NCI-H187 (cell line): Measurements from ENCODE around the gene SAMD9L.

Source experiments
- DNase-seq, 2 experiments: peaks; one replicate each; lab custom pipeline; 2025; lab: John Stamatoyannopoulos, UW

The SAMD9L gene

DNA sequence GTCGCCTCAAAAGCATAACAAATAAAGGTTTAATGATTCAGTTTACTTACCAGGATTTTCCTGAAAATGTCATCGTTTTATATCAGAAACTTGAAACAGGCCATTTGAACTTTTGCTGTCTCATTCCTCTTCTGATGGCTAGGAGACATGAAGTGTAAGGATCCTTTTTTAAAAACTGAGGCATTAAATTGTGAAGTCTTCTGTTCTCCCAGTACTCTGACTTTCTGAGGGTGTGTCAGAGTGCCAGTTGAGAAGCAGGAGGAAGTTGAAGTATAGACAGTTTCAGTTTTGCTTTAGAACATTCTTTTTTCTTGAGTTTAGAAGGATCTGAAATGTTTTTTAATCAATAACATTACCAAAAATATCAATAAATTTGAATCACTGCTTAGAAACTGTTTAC is at the start of gene SAMD9L:
TSS of gene SAMD9L (minus strand) at position 242 of the 400 bp plus-strand sequence. CDS start 12,414 bp downstream, outside the sequence.
- DNase-seq = no peak

DNA sequence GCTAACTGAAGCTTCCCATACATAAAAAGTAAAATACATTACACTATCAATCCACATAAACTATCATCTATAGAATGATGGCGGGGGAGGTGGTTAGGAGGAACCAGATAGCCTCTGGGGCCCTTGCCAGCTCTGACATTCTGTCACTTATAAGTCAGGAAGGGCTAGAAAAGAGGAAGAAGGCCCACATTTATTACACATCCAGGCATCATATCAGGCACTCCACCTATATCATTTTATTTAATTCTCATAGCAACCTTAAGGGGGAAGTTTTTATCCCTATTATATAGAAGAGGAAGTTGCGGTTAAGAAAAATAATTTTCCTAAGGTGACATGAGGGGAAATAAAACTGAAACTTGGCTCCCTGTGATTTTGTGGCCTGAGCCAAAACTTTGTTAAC is 48.2 kb upstream of the SAMD9L start:
- no peak for DNase-seq

DNA sequence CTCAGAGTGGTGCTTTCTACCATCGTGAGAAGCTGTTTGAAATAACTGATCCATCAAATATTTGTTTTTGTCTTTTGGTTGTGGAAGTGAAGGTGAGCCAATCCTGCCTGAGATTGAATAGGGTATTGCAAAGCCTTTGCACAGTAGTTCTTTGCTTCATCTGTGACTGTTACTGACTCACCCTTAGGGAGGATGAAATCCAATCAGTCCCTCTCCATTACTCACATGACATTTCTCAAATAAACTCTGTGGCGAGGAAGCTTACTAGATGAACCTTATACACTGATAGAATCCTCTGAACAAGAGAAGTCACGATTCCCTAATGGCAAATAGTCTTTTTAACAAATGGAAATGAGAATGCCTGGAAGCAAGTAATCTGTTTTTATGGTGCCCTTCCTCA is 46.2 kb upstream of the SAMD9L start:
- no peak for DNase-seq

DNA sequence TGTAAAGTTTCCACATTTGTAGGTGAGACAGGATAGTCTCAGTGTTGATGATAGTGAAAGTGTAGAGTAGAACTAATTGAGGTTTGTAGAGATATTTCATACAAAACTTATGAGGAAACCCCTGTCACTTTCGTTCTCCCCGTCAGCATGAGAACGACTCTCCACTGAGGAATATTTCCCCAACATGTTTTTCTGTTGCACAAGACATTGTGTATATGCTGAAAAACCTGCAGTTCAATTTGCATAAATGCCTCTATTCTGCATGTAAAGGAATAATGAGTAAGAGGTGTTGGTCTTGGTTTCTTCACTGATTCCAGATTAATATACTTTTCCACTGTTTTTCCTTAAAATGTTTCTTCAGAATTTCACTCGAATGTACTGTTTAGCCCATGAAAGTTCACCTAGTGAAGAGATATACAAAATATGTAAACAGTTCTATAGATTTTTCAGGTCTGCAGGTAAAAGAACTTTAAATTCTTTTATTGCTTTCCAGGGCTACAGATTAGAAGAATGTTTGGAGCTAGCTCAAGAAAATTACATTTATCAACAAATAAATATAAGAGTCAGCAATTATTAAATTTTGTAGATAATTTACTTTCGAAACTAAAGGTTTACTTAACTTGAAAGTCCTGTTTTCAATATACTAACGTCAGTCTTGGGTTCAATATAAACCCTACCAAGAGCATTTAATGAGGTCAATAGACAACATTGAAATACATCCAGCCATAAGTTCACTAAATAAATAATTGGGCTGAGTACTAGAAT is 40.9 kb upstream of the SAMD9L start:
- no peak for DNase-seq

DNA sequence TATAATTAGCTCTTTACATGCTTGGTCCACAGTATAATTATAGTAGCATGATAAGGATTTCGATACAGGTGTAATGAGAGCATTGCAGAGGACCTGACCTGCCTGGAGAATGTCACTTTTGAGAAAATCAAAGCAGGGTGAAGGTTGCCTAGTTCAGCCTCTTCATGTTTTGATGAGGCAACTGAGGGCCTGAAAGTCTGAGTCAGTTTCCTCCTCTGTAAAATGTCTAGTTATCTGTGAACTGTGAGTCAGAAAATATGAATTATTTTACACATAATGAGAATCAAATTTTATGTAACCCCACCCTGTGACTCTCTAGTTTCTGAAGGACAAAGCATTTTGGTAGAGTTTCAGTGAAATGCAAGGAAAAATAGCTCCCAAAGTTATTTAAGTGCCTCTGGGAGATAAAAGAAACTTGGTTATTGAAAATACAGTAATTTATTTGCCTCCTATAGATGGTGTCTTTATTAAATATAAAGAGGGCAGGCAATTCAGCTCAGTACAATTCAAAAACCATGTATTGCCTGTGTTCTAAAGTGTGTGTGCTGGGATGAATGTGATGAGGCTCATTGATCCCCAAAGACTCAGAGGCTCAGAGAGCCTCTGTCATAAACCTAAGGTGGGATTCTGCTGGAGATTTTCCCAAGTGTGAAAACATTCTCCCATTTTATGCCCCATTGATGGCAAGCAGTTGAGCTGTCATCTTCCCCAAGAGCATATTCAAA is 37.3 kb upstream of the SAMD9L start:
- DNase-seq = no peak

DNA sequence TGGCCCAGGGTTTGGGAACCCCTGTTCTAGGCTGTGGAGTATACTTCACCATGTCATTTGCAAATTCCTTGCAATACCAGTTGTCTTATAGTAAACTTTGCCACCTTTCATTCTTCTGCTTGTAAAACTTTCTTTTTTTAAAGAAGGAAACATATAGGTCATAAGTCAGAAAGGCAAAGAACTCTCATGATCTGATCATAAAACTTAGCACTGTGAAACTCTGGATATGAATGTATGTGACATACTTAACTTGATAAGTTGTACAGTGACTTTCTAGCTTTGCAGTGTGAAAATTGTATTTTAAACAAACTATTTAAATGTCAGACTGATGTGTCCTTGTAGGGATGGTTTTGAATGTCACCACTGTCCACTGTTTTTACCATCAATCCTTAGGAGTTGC is 31.0 kb upstream of the SAMD9L start:
- DNase-seq = no peak

DNA sequence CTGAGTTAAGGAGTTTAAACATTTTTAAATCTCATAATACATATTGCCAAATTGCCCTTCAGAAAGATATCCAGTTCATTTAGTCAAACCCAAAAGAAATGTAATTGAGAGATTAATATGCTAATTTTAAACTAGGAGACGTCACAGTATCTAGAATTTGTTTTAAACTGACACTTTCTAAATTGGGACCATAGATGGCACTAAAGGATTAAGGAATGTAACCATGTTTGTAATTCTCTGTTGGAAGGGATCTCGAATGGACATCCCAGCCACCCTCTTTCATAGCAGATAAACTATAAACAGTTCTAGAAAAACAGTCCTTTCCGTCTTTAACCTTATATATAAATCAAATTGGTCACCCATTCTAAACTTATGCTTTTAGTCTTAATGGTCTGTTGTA is 30.0 kb upstream of the SAMD9L start:
- no peak for DNase-seq

DNA sequence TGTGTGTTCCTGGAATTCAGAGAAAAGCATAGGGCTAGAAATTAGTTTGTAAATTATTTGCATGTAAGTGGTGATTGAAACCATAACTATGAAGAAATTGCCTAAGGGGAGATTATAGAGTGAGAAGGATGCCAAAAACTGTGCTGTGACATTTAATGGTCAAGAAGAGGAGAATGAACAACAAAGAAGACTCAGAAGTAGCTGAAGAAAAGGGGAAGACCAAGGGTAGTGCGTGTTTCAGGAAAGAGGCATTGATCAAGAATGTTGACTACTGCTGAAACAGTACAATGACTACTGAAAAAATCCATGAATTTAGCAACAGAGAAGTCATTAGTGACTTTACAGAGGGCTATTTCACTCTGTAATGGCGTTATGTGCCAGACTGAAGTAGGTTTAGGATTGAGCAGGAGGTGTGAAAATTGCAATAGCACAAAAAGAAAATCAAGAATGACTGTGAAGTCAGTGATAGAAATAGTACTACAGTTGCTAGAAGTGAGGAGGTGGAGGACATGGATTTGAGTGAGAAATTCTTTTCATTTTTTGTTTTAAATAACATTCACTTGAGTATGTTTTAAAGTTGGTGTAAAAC is 28.9 kb upstream of the SAMD9L start:
- DNase-seq = no peak

DNA sequence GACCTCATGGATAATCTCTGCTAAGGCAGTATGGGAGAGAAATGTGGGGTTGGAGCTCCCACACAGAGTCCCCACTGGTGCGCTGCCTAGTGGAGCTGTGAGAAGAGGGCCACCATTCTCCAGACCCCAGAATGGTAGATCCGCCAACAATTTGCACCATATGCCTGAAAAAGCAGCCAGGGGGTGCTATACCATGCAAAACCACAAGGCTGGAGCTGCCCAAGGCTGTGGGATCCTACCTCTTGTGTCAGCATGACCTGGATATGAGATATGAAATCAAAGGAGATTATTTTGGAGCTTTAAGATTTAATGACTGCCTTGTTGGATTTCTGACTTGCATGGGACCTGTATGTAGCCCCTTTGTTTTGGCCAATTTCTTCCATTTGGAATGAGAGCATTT is 27.0 kb upstream of the SAMD9L start:
- no peak for DNase-seq

DNA sequence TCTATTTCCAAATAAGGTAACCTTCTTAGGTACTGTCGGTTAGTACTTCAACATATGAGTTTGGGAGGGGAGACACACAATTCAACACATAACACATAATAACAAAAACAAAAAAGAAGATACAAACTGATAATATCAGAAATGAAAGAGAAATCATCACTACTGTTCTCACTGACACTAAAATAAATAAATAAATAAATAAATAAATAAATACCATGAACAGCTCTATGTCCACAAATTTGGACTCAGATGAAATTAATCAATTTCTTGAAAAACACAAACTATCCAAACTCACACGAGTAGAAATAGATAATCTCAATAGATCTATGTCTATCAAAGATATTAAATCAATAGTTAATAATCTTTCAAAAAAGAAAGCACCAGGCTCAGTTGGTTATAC is 24.5 kb upstream of the SAMD9L start:
- no peak for DNase-seq

DNA sequence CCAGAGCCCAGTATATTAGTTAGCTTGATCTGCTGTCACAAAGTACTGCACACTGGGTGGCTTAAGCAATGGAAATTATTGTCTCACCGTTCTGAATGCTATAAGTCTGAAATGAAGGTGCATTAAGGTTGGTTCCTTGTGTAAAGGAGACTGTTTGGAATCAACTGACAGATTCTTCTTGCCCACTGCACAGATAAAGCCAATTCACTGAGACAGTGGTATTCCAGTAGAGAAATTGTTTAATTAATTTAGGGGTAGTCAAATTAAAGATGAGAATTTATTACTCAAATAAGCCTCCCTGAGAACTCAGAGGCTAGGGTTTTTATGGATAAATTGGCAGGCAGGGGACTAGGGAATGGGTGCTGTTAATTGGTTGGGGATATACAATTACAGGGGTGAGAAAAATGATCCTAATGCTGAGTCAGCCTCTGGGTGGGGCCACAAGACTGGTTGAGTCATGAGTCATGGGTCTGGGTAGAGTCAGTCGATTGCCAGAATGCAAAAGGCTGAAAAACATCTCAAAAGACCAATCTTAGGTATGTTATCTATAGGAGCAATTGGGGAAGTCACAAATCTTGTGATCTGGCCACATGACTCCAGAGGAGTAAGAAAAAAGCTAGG is 23.5 kb upstream of the SAMD9L start:
- DNase-seq = no peak

DNA sequence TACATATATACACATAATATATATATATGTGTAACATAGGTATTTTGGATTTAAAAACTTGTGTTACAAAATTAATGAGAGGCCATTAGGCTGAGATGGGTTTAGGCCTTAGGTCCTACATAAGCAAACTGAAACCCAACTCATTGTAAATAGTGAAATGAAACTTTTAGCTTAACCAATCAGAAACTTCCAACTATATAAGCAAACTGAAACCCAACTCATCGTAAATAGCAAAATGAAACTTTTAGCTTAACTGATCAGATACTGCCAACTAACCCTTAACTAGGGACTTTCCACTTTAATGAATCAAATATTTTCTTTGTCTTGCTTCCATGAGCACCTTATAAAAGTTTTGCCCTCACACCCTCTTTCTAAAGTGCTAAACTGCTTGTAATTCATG is 17.3 kb upstream of the SAMD9L start:
- DNase-seq = no peak

DNA sequence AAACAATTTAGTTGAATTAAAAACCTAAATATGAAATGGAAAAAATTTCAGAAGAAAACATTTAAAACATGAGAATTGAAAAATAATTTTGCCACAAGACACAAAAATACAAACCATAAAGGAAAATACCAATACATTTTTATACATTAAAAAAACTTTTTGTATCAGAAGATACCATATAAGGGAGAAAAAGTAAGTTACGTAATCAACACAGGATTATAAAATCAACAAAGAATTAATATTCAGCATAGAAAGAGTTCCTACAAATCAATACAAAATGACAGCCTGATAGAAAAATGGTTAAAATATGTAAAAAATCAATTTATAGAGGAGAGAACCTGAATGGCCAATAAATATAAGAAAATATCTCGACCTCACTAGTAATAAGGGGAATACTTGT is 16.6 kb upstream of the SAMD9L start:
- DNase-seq = no peak

DNA sequence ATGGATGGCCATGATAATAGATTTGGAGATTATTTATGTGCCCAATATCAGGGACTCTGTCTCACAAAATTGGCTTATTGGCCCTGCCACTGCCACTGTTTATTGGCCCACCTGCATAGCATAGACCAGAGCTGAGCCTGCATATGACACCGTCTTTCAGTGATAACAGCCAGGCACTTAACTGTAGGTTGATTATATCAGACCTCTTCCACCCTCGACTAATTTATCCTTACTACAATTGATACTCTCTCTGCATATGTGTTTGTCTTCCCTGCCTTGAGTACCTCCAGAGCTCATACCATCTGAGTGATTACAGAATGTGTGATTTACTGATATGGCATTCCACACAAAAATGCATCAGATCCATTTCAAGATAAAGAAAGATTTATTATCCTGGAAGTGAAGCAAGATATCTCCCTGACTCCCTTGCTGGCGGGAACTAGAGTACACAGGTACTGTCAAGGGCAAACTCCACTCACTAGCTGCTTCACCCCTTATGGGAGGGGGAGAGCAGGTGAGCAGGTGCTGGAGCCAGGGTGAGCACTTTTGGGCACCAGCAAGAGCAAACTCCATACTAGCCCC is 13.1 kb upstream of the SAMD9L start:
- DNase-seq = no peak

DNA sequence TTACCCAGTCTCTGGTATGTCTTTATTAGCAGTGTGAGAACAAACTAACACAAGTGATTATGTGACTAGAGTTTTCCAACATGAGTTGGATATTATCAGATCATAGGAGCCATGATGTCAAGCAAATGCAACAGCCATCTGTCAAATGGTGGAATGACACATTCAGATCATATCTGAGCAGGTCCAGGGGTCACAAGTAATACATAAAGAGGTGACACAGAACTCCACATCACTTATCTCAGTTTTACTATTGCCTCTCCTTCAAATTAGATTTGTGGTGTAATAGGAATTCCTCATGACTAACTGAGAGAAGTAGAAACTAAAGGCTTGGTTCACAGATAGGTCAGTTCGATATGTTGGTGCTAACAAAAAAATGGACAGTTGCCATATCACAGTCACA is 12.2 kb upstream of the SAMD9L start:
- no peak for DNase-seq

DNA sequence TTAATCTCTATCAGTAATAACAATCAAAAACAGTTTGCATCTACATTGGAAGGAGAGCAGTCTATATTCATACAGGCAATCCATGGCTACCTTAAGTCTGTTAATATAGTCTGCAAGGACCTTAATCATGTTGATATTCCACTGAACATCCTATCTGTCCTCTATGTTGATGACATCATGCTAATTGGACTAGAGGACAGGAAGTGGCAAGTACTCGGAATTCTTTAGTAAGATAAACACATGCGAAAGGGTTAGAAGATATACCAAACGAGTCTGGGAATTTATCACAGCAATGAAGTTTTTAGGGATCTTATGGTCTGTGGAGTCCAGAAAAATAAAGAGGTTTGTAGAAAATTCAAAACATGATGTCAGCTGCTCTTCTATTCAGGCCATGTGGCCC is 11.3 kb upstream of the SAMD9L start:
- no peak for DNase-seq

DNA sequence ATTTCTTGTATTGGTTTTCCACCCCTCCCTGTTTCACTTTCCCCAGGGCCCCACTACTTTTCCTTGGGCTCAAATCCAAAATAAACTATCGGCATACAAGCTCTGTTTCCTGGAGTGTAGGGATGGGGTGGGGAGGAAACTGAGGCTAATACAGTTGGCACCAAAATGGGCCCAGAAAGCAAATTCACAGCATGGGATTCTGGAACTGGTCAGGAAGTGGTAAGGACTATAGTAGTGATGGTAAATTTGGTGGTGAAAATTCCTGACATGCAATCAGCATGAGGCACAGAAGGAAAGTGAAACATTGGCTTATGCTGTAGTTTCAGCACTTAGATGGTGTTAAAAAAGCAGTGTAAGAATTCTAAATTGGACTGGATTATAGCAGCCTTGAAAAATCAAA is 8.7 kb upstream of the SAMD9L start:
- DNase-seq = no peak

DNA sequence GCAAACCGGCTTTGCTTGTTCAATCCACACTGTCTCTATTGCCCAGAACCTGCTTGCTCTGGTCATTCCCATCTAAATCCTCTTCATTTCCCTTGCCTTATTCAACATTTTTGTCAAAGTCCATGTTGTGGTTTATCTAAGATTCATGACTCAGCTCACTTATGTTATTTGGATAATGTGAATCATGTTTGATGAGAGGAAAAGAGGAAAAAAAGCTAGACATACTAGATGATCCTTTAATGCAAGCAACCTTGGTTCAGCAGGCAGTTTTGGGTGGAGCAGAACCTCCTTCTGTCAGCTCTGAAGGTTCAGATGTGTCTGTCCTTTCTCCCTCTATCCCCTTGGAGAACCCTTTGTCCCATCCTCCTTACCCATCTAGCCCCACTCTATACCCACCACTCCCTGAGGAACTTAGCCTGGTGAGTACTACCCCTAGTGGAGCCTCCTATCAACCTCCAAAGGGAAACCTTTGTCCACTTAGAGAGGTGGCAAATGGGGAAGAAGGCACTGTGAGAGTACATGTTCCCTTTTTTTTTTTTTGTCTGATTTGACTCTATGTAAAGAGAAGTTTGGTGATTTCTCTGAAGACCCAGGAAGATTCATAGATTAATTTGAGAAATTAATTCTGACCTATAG is 2.1 kb upstream of the SAMD9L start:
- DNase-seq = no peak

DNA sequence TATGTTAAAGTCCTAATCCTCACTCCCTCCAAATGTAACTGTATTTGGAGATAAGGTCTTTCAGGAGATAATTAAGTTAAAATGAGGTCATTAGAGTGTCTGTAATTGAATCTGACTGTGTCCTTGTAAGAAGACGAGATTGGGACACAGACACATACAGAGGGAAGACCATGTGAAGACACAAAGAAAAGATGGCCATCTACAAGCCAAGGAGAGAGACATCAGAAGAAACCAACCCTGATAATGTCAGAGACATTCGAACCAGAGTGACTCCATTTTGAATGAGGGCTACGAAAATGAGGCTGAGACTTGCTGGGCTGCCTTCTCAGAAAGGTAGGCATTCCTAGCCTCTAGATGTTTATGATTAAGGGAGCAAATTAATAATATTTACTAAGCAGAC is 542 bp upstream of the SAMD9L start:
- DNase-seq = no peak

DNA sequence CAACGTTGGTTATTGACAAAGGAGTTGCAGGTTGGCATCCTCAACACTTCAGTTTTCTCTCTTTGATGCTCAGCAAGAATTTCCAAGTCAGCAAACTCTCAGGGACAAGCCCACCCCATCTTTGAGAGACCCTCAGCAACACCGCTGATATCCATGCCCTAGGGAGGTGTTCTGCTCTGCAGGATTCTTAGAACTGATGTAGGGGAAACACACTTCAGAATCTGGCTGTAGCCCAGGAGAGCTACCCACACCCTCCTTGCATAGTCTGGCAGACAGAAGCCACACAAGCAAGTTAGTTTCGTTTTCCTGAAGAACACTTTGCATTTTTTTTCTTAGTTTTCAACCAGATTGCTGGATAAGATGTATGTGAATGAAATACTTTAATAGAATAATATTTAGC is 822 bp downstream of the SAMD9L start:
- no peak for DNase-seq

DNA sequence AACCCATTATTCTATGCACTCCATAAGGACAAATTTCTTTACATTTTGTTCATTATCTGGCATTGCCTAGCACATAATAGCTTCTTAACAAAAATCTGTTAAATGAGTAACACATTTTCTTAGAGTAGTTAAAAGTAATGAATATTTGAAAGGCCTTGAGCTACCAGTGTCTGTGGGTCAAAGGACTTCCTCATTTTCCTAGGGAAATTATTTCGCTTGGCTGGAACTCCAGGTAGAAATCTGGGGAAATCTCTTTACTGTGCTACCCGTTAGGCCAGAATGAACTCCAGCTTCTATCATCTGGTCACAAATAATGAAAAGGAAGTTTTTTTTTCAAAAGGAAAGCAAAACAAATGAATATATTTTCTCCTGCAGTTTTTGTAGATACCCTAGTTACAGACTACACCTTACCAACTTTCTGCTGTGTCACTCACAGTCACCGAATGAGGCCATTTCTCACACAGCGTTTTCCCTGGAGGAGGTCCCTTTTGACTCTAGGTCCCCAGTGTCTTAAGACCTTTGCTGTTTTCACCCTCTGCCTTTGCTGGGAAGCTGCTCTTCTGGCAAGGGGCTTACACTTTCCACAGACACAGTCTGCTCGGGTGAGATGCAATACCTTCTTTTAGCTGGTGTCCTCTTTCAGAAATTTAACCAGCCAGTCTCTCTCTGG is 1.6 kb downstream of the SAMD9L start:
- DNase-seq = no peak

DNA sequence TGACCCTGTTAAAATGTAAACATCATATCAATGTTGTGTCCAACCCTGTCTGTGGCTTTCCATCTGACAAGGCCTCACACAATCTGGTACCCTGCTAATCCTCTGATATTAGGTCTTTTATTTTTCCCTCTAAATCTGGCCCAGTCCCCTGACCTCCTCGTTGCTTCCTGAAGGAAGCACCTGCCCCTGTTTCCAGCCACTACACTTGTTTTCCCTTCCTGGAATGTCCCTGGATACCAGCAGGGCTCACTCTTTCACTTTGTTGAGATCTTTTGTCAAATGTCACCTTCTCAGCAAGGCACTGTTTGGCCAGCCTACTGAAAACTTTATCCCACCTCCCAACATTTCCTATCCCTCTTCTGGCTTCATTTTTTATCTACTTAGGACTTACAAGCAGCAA is 2.1 kb downstream of the SAMD9L start:
- DNase-seq = no peak
